IPS-11a (cell line): ENCODE measurements around the gene NSFL1C.
"Not testable (repeated sequence)": the region's sequence is repeated elsewhere in the genome, so short reads cannot be mapped to it uniquely, and the experiment has no call there.

Experiments used
- H3K4me3 ChIP-seq: one replicate; pipeline ENCODE4 v1.5.1; 2013; ENCODE audit warnings: low read depth, low read length, control low read depth

The NSFL1C gene

DNA sequence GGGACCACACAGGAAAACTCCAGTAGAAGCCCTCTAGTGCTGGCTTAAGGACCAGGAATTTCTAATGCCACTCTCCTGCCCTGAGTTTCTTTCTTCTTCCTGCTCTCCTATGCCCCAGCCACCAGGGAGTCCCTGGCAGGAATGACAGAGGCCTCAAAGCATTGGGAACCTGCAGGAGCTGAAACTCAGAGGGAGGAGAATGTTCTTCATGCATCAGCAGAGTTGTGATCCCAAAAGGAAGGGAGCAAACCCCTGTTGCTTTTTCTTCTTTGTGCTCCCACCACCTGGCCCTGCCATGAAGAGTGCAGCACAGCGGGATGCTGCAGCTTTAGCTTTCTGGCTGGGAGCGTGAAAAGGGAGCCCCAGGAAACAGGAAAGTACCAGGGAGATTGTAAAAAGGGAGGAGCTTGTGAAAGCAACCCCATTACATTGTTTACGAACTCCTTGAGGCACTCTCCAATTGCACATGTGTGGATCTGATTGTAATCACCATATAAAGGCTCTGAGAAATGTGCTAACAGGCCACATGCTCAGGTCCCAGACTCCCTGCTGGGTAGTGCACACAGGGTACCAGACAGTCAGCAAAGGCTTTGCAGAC lies 39.1 kb downstream of the NSFL1C start:
- no peak overlapping the region for H3K4me3 ChIP-seq

DNA sequence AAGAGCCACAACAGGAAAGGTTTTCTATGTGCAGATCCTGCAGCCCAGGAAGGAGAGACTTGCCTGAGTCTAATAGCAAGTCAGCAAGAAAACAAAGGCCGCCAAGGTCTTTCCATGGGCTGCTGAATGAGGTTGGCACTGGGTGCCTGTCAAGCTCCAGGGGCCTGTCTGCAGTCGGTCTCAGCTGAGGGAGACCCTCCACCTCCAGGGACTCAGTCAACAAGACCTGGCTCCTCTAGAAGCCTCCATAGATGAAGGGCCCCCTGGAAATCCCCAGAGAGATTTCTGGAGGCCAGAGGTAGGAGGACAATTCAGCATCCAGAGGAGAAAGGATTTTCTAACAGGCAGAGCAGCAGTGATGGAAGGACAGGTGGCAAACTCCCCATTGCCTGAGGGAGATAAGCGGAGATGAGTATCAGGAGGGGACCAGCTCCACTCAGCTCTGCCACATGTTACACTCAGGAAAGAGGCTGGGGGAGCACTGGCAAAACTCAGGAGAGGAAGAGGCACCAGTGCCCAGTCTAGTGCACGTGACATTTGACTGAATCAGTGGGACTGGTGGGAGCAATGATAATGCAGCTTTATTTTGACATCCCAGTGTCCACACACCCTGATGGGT lies 40.3 kb downstream of the NSFL1C start:
- no peak overlapping the region for H3K4me3 ChIP-seq

DNA sequence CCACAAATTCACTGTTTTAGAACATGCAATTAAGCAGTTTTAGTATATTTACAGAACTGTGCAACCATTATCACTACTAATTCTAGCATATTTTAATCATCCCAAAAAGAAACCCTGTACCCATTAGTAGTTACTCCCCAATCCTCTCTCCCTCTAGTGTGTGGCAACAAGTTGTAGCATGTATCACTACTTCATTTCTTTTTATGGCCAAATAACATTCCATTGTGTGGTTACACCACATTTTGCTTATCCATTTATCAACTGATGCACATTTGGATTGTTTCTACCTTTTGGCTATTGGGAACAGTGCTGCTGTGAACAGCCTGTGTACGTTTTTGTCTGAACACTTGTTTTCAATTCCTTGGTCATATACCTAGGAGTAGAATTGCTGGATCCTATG lies 42.3 kb downstream of the NSFL1C start:
- H3K4me3 ChIP-seq, result no peak overlapping the region

DNA sequence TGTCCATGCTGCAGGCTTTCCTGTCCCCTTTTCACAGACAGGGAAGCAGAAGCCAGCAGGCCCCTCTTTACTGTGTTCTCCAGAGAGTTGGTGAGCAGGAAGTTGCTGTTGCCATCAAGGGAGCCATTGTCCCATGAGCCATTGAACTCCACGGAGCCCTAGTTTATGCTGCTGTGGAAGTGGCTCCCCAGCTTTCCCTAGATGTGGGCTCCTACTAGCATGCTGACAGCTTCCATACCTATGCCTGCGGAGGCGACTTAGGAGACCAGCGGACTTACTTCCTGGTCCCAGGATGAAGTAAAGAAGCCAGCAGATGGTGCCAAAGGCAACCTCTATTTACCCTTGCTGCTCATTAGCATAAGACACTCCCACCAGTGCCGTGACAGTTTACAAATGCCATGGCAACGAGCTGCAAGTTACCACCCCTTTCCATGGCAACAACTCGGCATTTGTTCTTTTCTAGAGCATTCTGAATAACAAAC lies 43.0 kb downstream of the NSFL1C start:
- H3K4me3 ChIP-seq, result no peak overlapping the region

DNA sequence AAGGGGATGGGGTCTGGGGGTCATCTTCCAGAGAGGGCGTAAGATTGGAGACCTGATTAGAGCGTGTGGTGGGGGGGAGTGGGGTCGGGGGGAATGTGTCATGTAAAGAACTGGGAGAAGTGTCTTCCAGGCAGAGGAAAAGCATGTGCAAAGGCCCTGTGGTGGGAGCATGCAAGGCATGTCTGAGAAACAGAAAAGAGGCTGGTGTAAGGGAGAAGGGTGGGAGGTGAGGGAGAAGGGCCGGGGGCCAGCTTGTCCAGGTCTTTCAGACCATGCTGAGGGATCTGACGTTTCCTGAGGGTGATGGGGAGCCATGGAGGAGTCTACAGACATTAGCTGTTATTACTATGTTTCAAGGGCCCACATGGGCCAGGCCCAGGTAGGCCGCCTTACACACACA lies 43.4 kb downstream of the NSFL1C start:
- H3K4me3 ChIP-seq, result no peak overlapping the region

DNA sequence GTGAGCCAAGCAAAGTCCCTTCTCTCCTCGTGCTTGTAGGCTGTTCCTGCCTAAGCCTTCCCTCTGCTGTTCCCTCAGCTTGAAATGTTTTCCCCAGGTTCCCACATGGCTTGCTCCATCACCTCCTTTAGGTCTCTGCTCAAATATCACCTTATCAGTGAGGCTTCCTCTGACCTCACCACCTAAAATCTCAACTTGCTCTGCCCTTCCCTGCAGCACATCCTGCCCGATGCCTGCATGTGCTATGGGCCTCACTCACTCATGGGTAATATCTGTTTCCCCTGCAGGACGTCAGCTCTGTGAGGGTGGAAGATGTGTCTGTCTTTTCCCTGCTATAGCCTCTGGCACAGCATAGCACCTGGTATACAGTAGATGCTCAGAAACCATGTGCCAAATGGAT lies 43.9 kb downstream of the NSFL1C start:
- no peak overlapping the region for H3K4me3 ChIP-seq

DNA sequence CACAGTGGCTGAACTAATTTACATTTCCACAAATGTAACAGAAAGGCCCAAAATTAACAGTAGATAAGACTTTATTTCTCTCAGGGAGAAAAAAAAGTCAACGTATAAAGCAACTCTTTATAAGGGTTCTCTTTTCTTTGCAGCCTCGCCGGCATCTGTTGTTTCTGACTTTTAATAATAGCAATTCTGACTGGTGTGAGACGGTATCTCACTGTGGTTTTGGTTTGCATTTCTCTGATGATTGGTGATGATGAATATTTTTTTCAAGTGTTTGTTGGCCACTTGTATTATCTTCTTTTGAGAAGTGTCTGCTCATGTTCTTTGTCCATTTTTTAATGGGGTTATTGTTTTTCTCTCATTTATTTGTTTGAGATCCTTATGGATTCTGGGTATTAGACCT lies 46.6 kb downstream of the NSFL1C start:
- H3K4me3 ChIP-seq, result no peak overlapping the region

DNA sequence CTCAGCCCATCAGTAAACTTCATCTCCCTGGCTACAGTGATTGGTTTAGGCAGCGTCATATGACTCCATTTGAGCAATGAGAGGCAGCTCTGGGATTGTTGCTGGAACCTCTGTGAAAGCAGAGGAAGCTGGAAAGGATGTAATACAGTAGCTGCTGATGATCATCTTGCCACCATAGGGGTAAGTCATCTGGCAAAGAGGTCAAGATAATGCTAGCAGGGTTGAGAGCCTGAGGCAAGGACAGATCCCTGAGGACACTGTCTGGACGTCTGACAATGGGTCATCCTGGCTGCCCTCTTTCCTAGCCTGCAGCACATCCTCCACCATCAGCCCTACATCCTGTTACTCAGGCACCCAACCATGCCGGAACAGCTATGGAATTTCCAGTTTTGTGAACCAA lies 48.3 kb downstream of the NSFL1C start:
- no peak overlapping the region for H3K4me3 ChIP-seq

DNA sequence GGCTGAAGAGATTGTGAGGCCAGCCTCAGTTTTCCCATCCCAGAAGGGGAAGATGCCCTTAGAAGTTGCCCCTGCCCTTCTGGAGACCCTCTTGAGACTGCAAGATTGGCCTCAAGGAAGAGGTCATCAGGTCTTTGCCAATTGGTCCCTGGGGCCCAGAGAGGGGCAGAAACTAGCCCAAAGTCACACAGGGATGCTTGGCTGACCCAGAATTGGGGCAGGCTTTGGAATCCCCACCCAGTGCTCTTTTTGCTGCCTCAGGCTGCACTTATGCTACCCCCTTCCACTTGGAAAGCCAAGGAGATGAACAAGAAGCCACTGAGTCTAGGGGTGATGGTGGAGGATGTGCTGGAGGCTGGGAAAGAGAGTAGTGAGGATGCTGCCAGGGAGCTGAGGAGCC lies 48.9 kb downstream of the NSFL1C start:
- no peak overlapping the region for H3K4me3 ChIP-seq

DNA sequence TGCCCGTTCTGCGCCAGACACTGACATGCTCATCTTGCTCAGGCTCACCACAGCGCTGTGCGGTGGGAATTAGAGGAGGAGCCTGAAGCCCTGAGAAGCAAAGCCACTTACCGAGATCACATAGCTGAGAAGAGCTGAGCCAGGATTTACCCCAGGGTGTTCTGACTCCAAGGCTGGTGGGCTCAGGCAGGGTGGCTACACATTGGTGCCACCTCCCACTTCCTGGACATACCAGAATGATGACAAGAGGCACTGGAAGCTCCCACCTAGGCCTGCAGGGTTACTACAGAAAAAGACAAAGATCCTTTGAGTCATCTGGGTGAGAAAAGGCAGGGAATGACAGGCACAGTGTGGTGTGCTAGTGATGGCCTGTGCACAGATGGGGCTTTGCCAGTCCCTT lies 49.4 kb downstream of the NSFL1C start:
- no peak overlapping the region for H3K4me3 ChIP-seq

DNA sequence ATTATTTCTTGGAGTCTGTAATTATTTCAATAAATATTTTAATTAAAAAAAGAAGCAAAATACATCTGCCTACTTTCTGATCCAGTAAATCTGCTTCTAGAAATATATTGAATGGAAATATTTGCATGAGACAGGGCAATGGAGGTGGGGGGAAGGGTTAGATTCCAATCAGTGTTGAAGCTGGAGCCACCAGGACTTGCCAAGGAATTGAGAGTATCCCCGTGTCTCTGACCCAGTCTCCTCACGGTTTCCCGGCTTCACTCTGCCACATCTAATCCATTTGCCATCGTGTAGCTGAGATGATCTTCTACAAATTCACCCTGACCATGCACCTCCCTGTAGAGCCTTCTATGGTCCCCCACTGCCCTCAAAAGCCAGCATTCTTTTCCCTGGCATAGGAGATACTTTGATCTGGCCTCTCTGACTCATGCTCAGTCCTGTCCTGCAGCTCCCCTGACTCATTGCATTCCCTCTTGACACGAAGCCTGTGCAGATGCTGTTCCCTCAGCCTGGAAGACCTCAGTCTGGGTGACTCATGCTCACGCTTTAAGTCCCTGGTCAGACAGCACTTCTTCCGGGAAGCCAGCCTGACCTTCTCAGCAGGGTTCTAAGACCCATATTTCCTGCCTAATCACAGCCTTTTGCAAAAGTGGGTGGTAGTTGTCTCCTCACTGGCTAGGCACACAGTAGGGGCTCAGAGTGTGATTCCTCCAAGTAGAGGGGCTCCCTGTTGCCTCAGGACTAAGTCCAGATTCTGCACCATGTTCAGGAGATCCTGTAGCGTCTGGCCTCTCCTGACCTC lies 50.8 kb downstream of the NSFL1C start:
- H3K4me3 ChIP-seq, result no peak overlapping the region

DNA sequence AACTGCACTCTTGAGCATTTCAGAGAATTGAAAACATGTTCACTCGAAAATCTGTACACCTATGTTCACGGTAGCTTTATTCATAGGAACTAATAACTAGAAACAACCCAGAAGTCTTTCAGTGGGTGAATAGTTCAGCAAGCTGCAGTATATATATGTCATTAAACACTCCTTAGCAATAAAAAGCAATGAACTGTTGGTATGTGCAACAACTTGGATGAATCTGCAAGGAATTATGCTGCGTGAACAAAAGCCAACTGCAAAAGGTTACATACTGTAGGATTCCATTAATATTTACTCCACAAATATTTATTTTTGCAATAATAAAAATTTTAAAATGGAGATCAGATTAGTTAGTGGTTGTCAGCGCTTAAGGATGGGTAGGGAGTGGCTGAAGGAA lies 51.7 kb downstream of the NSFL1C start:
- no peak overlapping the region for H3K4me3 ChIP-seq

DNA sequence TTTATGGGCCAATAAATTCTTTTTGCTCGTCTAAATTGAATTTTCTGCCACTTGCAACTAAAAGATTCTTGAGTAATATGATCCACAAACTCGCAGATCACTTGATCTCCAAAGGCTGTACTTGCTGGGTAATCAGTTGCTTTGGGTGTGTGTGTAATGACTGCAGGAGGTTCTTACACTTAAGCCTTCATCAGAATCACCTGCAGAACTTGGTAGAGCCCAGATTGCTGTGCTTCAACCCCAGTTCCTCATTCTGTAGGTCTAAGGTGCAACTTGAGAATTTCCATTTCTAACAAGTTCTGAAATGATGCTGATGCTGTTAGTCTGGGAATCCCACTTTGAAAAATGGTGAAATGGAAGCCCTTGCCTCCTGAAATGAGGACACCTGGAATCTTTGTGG lies 60.8 kb downstream of the NSFL1C start:
- no peak overlapping the region for H3K4me3 ChIP-seq

DNA sequence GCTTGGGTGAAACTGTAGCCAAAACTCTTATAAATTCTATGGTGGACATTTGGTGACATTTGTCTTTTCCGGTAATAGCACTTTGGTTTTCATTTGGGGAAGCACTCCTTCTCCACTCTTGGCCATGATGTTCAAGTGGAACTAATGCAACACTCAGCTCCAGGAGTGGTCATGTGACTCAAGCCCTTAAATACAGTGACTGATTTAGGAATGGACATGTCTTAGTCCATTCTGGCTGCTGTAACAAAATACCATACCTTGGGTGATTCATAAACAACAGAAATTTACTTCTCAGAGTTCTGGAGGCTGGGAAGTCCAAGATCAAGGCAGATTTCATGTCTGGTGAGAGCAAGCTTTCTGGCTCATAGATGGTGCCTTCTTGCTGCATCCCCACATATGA lies 63.0 kb downstream of the NSFL1C start:
- no peak overlapping the region for H3K4me3 ChIP-seq

DNA sequence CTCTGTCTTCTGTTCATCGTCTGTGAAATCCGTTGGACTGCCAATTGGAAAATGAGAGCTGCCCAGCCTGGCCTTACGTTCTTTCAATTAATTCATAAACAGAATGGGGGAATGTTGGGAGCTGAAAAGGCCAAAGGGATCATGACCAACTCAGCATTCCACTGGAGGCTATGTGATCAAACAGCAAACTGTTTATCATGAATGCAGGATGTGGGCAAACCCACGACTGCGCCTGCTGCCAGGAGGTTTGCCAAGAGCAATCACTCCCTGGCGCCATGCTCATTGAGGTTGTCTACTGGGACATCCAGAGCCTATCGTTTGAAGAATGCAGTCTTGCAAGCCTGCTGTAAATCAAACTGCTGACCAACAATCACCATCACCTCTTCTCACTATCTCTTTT lies 64.5 kb downstream of the NSFL1C start:
- no peak overlapping the region for H3K4me3 ChIP-seq

DNA sequence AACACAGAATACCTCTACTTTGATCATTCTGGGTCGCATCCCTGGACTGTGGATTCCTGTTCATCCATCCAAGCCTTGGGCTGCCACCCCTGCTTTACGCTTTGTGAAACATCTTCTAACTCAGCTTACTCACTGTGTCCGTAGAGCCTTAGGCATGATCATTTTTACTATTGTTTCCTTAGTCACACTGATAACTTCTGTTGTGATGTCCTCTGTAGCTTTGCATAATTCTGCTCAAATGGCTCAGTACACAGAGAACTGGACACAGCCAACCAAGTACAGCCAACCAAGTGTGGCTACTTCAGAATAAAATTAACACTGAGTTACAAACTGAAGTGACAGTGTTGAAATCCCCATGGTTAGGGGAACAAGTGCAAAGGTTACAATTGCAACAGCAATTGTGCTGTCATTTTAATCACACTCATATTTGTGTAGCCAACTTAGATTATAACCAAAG lies 65.2 kb downstream of the NSFL1C start:
- H3K4me3 ChIP-seq, result no peak overlapping the region

DNA sequence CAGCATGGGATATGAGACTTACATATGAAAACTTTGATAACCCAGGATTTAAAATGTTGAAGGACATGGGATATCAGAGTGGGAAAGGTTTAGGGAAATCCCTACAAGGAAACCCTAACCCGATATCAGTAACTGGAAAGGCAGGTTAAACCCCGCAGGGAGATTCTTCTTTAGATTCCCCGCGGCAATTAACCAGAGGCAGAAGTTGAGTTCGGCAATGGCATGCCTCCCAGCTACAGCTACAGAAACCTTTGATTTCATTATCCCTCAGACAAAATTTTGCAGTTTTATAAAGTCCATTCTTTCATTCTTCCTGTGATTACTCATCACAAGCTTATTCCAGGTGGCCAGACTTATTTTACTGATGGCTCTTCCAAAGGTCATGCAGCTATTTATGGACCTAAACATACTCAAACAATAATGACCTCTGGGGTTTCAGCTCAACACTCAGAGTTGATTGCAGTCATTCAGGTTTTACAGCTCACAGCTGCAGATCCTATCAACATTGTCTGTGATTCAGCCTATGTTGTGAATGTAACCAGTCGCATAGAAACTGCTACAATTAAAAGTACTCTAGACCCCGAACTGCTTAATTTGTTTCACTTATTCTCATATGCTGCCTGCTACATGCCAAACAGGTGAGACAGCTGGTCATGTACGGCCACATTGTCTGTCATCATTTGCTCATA lies 66.8 kb downstream of the NSFL1C start:
- not testable (repeated sequence) for H3K4me3 ChIP-seq

DNA sequence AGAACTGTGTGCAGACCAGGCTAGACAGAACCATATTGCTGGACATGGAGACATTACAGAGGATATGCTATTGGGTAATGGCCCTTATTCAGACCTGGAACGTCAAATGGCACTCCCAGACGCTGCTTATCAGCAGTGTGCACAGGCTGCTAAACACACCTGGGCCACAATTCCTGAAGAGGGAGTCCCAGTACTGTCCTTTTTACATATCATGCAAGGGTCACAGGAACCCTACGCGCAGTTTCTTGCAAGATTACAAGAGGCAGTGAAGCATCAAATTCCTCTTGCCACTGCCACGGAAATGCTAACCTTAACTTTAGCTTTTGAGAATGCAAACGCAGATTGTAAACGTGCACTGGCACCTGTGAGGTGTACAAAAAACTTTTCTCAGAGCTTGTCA lies 68.5 kb downstream of the NSFL1C start:
- H3K4me3 ChIP-seq, result not testable (repeated sequence)

DNA sequence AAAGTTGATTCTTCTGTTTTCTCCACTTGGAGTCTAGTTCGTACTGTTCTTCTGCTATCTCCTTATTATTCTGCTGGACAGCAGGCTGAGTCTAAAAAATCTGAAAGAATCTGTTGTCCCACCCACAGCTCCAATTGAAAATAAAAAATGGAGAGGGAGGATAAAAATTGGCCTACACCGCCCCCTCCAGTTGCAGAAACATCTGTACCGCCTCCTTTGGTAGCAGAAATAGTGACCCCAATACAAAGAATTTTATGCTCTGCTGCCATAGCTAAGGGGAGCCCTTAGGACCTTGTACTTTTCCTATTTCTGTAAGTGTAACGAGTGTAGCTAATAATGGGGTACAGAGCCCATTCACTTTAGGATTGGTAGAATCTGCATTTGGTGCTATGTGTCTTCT lies 68.9 kb downstream of the NSFL1C start:
- no peak overlapping the region for H3K4me3 ChIP-seq

DNA sequence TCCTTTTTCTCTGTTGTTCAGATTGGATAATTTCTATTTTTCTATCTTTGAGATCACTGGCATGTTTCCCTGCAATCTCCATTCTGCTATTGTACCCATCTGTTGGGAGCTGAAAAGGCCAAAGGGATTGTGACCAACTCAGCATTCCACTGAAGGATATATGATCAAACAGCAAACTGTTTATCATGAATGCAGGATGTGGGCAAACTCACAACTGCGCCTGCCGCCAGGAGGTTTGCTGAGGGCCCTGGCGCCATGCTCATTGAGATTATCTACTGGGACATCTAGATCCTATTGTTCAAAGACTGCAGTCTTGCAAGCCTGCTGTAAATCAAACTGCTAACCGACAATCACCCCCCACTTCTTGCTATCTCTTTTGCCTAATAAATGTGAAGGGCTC lies 69.9 kb downstream of the NSFL1C start:
- H3K4me3 ChIP-seq, result no peak overlapping the region

DNA sequence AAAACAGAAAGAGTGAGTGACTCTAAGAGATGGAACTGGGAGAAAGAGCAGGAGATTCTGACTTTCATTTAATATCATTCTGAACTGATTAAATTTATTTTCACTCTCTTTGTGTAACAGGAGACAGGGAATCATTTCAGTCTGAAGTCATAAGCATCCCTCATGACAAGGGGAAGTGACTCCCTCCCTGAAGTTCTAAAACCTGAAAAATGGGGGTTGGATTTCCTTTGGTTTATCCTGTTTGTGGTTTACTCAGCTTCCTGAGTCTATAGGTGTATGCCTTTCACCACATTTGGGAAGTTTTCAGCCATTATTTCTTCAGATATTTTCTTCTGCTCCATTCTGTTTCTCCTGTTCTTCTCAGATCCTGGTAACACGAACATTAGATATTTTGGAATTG lies 70.4 kb downstream of the NSFL1C start:
- H3K4me3 ChIP-seq, result no peak overlapping the region

DNA sequence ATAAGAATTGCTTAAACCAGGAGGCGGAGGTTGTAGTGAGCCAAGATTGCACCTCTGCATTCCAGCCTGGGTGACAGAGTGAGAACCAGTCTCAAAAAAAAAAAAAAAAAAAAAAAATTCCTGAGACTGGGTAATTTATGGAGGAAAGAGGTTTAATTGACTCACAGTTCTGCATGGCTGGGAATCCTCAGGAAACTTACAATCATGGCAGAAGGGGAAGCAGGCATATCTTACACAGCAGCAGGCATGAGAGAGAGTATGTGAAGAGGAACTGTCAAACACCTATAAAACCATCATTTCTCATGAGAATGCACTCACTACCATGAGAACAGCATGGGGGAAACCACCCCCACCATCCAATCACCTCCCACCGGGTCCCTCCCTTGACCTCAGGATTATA lies 72.0 kb downstream of the NSFL1C start:
- H3K4me3 ChIP-seq, result no peak overlapping the region
